ENCODE results near the gene VGLL4.
A peak's percentile ranks its signal among the peaks of the same experiment; 100 is the strongest.

VGLL4 gene

GRCh38 chr3:11679964-11680363 is 36.2 kb upstream of the VGLL4 start:
- Histone ChIP-seq H3K36me3 (ENCODE audit: low read length) (no peaks in the 10 kb centered on the region), H3K27ac (ENCODE audit: low read depth, low read length) (no peak overlapping the region), H3K79me2 (ENCODE audit: insufficient read depth, low read length) (no peaks in the 10 kb centered on the region), H3K4me3 (ENCODE audit: insufficient read depth, low read length, poor library complexity, severe bottlenecking) (no peak overlapping the region), H2AFZ (ENCODE audit: low read depth, low read length, severe bottlenecking) (no peak overlapping the region), H3K9me3 (ENCODE audit: insufficient read depth, low read length) (no peaks in the 10 kb centered on the region), H3K9me2 (replicated peaks; ENCODE audit: insufficient read depth, low read length) (no peaks in the 10 kb centered on the region), H3K4me2 (ENCODE audit: low read depth, low read length, poor library complexity, severe bottlenecking) (no peak overlapping the region), H4K20me1 (ENCODE audit: low read depth, low read length) (no peaks in the 10 kb centered on the region), H3K27me3 (ENCODE audit: low read length) (no peaks in the 10 kb centered on the region), H3F3A (ENCODE audit: insufficient read depth) (no peaks in the 10 kb centered on the region), H3K9ac (ENCODE audit: low read length) (no peak overlapping the region)
- TF ChIP-seq EZH2phosphoT487 (conservative IDR thresholded peaks at IDR 0.05; ENCODE audit: low read length) (no peak), CTCF (IDR thresholded peaks at IDR 0.05; ENCODE audit: insufficient read depth, low read length, poor library complexity, severe bottlenecking) (no peak)

- H3K9me2 ChIP-seq (replicated peaks; ENCODE audit: insufficient read depth, low read length): no peaks in the 10 kb centered on the region
- H3K4me3 ChIP-seq (ENCODE audit: insufficient read depth, low read length, poor library complexity, severe bottlenecking): no peak overlapping the region
- no peak overlapping the region; the same call in 1 of the 2 replicates for H3K9ac ChIP-seq (ENCODE audit: low read length)
- H3F3A ChIP-seq (ENCODE audit: insufficient read depth): peaks cover 6% of the 10 kb centered on the region; the same call in 1 of the 2 replicates
- no peaks in the 10 kb centered on the region for H3K36me3 ChIP-seq (ENCODE audit: low read length)
- H4K20me1 ChIP-seq (ENCODE audit: low read depth, low read length): peaks cover 3% of the 10 kb centered on the region; the same call in 1 of the 2 replicates
- H3K79me2 ChIP-seq (ENCODE audit: insufficient read depth, low read length): no peaks in the 10 kb centered on the region
- no peaks in the 10 kb centered on the region for H3K27me3 ChIP-seq (ENCODE audit: low read length)
- no peaks in the 10 kb centered on the region for H3K9me3 ChIP-seq (ENCODE audit: insufficient read depth, low read length)
- H2AFZ ChIP-seq (ENCODE audit: low read depth, low read length, severe bottlenecking): no peak overlapping the region
- H3K27ac ChIP-seq (ENCODE audit: low read depth, low read length): peak overlapping the region; percentile 5; the same call in 1 of the 2 replicates
- TF ChIP-seq EZH2phosphoT487 (conservative IDR thresholded peaks at IDR 0.05; ENCODE audit: low read length): no peak
- no peak for TF ChIP-seq CTCF (IDR thresholded peaks at IDR 0.05; ENCODE audit: insufficient read depth, low read length, poor library complexity, severe bottlenecking)
- peak overlapping the region; percentile 44 for H3K4me2 ChIP-seq (ENCODE audit: low read depth, low read length, poor library complexity, severe bottlenecking)
Measured at GRCh38 chr3:11672363-11672762, 28.6 kb upstream of the VGLL4 start.

- H3K4me3 ChIP-seq (ENCODE audit: insufficient read depth, low read length, poor library complexity, severe bottlenecking): no peak overlapping the region
- H3K79me2 ChIP-seq (ENCODE audit: insufficient read depth, low read length): no peaks in the 10 kb centered on the region
- H3K4me2 ChIP-seq (ENCODE audit: low read depth, low read length, poor library complexity, severe bottlenecking): peak overlapping the region; percentile 44
Measured at GRCh38 chr3:11671648-11672100, 28.0 kb upstream of the VGLL4 start.

More at GRCh38 chr3:11671648-11672100, 28.0 kb upstream of the VGLL4 start:
- Histone ChIP-seq H2AFZ (ENCODE audit: low read depth, low read length, severe bottlenecking) (no peak overlapping the region), H3K9ac (ENCODE audit: low read length) (no peak overlapping the region), H4K20me1 (ENCODE audit: low read depth, low read length) (peaks cover 3% of the 10 kb centered on the region; the same call in 1 of the 2 replicates), H3K9me3 (ENCODE audit: insufficient read depth, low read length) (no peaks in the 10 kb centered on the region), H3K9me2 (replicated peaks; ENCODE audit: insufficient read depth, low read length) (no peaks in the 10 kb centered on the region), H3F3A (ENCODE audit: insufficient read depth) (peaks cover 6% of the 10 kb centered on the region; the same call in 1 of the 2 replicates), H3K27me3 (ENCODE audit: low read length) (no peaks in the 10 kb centered on the region), H3K27ac (ENCODE audit: low read depth, low read length) (peak overlapping the region; percentile 5; the same call in 1 of the 2 replicates), H3K36me3 (ENCODE audit: low read length) (no peaks in the 10 kb centered on the region)
- TF ChIP-seq EZH2phosphoT487 (conservative IDR thresholded peaks at IDR 0.05; ENCODE audit: low read length) (no peak), CTCF (IDR thresholded peaks at IDR 0.05; ENCODE audit: insufficient read depth, low read length, poor library complexity, severe bottlenecking) (no peak)
